ENCODE results near the gene POLR3H. TPM values are rescaled to one million over a fixed set of nuclear protein-coding genes. Genes with fewer than 3 reads are reported as not detected.

Gene POLR3H
- total RNA-seq, 1 donor from 2014 or later, result 15.2 TPM

- no peak overlapping the region for H3K27ac ChIP-seq
These were observed 36.8 kb downstream of the POLR3H start for GRCh38 chr22:41507330-41508063.

GRCh38 chr22:41505511-41506220 lies 38.6 kb downstream of the POLR3H start:
- Mint-ChIP-seq H3K27ac (no peak overlapping the region), H3K9me3 (no peaks in the 10 kb centered on the region), H3K36me3 (peaks cover 5% of the 10 kb centered on the region), H3K27me3 (ENCODE audit: insufficient read depth, low read depth) (peaks cover 5% of the 10 kb centered on the region), H3K4me3 (no peak overlapping the region), H3K4me1 (no peaks in the 10 kb centered on the region)
- H3K36me3 ChIP-seq, result no peaks in the 10 kb centered on the region
- no peaks in the 10 kb centered on the region for H3K4me1 ChIP-seq
- no peak overlapping the region for H3K4me2 ChIP-seq
- no peaks in the 10 kb centered on the region for H4K20me1 ChIP-seq (ENCODE audit: low read depth)
- no peak overlapping the region for H3K4me3 ChIP-seq
- H2AFZ ChIP-seq (replicated peaks), result no peak overlapping the region
- no peaks in the 10 kb centered on the region for H3K9me3 ChIP-seq (ENCODE audit: low read depth)
- H3K27ac ChIP-seq, result no peak overlapping the region
- H3F3A ChIP-seq (ENCODE audit: low read depth), result no peaks in the 10 kb centered on the region
- H3K9ac ChIP-seq, result no peak overlapping the region
- H3K27me3 ChIP-seq, result no peaks in the 10 kb centered on the region
- no peak for TF ChIP-seq EZH2phosphoT487 (IDR thresholded peaks at IDR 0.05)
- no peak for TF ChIP-seq CTCF (IDR thresholded peaks at IDR 0.05)
- TF ChIP-seq EZH2 (IDR thresholded peaks at IDR 0.05), result no peak
- H3K79me2 ChIP-seq (ENCODE audit: low read depth), result no peaks in the 10 kb centered on the region
- DNase-seq (ENCODE audit: low spot score), result no peak

More at GRCh38 chr22:41507330-41508063, 36.8 kb downstream of the POLR3H start:
- Histone ChIP-seq H3K9ac (no peak overlapping the region), H3K4me1 (peaks cover 5% of the 10 kb centered on the region), H3K36me3 (no peaks in the 10 kb centered on the region), H3K4me3 (no peak overlapping the region), H3K4me2 (no peak overlapping the region), H3K9me3 (ENCODE audit: low read depth) (no peaks in the 10 kb centered on the region), H3K79me2 (ENCODE audit: low read depth) (no peaks in the 10 kb centered on the region), H4K20me1 (ENCODE audit: low read depth) (no peaks in the 10 kb centered on the region), H3K27me3 (no peaks in the 10 kb centered on the region), H2AFZ (replicated peaks) (no peak overlapping the region), H3F3A (ENCODE audit: low read depth) (no peaks in the 10 kb centered on the region)
- TF ChIP-seq EZH2phosphoT487 (IDR thresholded peaks at IDR 0.05) (no peak), CTCF (IDR thresholded peaks at IDR 0.05) (no peak), EZH2 (IDR thresholded peaks at IDR 0.05) (no peak)
- no peak for DNase-seq (ENCODE audit: low spot score)
- H3K36me3 Mint-ChIP-seq, result peaks cover 5% of the 10 kb centered on the region
- no peaks in the 10 kb centered on the region for H3K9me3 Mint-ChIP-seq
- peaks cover under 1% of the 10 kb centered on the region for H3K27me3 Mint-ChIP-seq (ENCODE audit: insufficient read depth, low read depth)
- H3K27ac Mint-ChIP-seq, result no peak overlapping the region
- H3K4me1 Mint-ChIP-seq, result peaks cover 5% of the 10 kb centered on the region
- H3K4me3 Mint-ChIP-seq, result no peak overlapping the region

GRCh38 chr22:41504816-41505215 lies 39.5 kb downstream of the POLR3H start:
- Histone ChIP-seq H3K9me3 (ENCODE audit: low read depth) (no peaks in the 10 kb centered on the region), H3K27me3 (no peaks in the 10 kb centered on the region), H3F3A (ENCODE audit: low read depth) (no peaks in the 10 kb centered on the region), H3K4me2 (no peak overlapping the region), H3K36me3 (no peaks in the 10 kb centered on the region), H3K9ac (no peak overlapping the region), H3K27ac (no peak overlapping the region), H4K20me1 (ENCODE audit: low read depth) (no peaks in the 10 kb centered on the region), H3K4me3 (no peak overlapping the region), H2AFZ (replicated peaks) (no peak overlapping the region), H3K4me1 (no peaks in the 10 kb centered on the region), H3K79me2 (ENCODE audit: low read depth) (no peaks in the 10 kb centered on the region)
- Mint-ChIP-seq H3K27ac (no peak overlapping the region), H3K4me3 (no peak overlapping the region), H3K36me3 (peaks cover 5% of the 10 kb centered on the region), H3K4me1 (no peaks in the 10 kb centered on the region), H3K9me3 (no peaks in the 10 kb centered on the region), H3K27me3 (ENCODE audit: insufficient read depth, low read depth) (peaks cover 5% of the 10 kb centered on the region)
- TF ChIP-seq EZH2phosphoT487 (IDR thresholded peaks at IDR 0.05), result no peak
- DNase-seq (ENCODE audit: low spot score), result no peak

GRCh38 chr22:41504397-41504796 lies 39.9 kb downstream of the POLR3H start:
- peak overlapping the region; percentile 46 for H3K27ac Mint-ChIP-seq
- no peak overlapping the region for H3K4me3 ChIP-seq
- no peaks in the 10 kb centered on the region for H4K20me1 ChIP-seq (ENCODE audit: low read depth)
- DNase-seq (ENCODE audit: low spot score), result no peak
- peaks cover 5% of the 10 kb centered on the region for H3K36me3 Mint-ChIP-seq
- no peak for TF ChIP-seq EZH2phosphoT487 (IDR thresholded peaks at IDR 0.05)
- no peak for TF ChIP-seq CTCF (IDR thresholded peaks at IDR 0.05)
- no peak for TF ChIP-seq EZH2 (IDR thresholded peaks at IDR 0.05)
- no peaks in the 10 kb centered on the region for H3F3A ChIP-seq (ENCODE audit: low read depth)
- no peak overlapping the region for H3K27ac ChIP-seq
- peaks cover 5% of the 10 kb centered on the region for H3K27me3 Mint-ChIP-seq (ENCODE audit: insufficient read depth, low read depth)
- H3K79me2 ChIP-seq (ENCODE audit: low read depth), result no peaks in the 10 kb centered on the region
- H3K9me3 ChIP-seq (ENCODE audit: low read depth), result no peaks in the 10 kb centered on the region
- no peaks in the 10 kb centered on the region for H3K9me3 Mint-ChIP-seq
- no peaks in the 10 kb centered on the region for H3K27me3 ChIP-seq
- H3K9ac ChIP-seq, result no peak overlapping the region
- H3K4me1 ChIP-seq, result no peaks in the 10 kb centered on the region
- no peaks in the 10 kb centered on the region for H3K36me3 ChIP-seq
- H3K4me1 Mint-ChIP-seq, result no peaks in the 10 kb centered on the region
- no peak overlapping the region for H3K4me3 Mint-ChIP-seq
- H3K4me2 ChIP-seq, result no peak overlapping the region
- H2AFZ ChIP-seq (replicated peaks), result no peak overlapping the region
